GM15510 (cell line): ENCODE data around the gene BABAM2.

Experiments used
- POLR2A ChIP-seq: IDR thresholded peaks from 3 replicates; pipeline ENCODE4 v1.6.1; 2011; ENCODE audit warnings: borderline replicate concordance; ENCODE audit not compliant: insufficient read length; ENCODE audit errors: extremely low read depth

The BABAM2 gene

GRCh38 chr2:27916293-27916995 lies 25.9 kb downstream of the BABAM2 start:
- TF ChIP-seq POLR2A, result no peak

DNA sequence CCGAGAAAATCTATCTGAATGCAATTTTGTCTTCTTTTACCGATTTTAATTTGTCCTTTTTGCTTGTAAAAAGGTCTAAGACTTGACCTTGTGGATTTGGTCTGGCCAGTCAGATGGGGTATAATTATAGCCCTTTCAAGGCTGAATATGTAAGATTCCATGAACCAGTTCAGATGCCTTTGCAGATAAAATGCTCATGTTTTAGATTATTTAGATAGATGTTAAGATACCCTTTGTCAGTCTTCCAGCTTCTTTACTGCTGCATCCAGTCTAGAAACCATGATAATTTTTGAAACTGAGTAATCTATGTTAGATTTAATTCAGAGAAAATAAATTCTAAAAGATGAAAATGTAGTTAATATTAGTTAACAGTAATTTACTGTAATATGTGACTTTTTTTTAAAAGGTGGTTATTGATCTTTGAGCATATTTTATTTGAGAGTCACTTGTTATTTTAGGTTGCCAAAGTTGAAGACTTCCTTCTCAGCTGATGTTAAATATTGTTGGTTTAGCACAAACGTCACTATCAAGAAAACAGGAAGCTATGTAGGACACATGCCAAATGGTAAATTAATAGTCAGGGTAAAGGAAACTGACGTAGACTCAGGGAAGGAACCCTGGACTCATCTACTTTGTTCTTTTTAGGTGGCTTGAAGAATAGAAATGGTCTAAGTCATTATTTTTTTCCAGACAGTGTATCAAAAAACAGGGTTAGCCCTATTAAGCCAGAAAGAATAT lies 29.8 kb downstream of the BABAM2 start:
- TF ChIP-seq POLR2A, result no peak

GRCh38 chr2:27921424-27921823 lies 30.9 kb downstream of the BABAM2 start:
- TF ChIP-seq POLR2A, result no peak

- TF ChIP-seq POLR2A, result no peak
Observed at GRCh38 chr2:27921880-27922547, 31.5 kb downstream of the BABAM2 start.

DNA sequence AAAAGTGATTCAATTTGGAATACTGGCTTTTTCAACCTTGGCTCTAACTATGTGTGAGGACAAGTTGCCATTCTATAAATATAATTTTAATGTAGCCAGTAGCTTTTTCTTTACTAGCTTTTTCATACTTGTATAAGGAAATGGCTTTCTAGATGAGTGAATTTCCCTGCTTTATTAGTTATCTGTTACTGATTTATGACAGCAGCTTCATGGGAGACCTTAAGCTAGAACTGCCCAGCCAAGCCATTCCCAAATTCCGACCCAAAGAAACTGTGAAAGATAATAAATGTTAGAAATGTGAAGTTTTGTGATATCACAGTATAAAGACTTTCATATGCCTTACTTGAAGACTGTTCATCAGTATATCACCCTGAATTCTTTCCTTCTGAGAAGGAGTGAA lies 32.3 kb downstream of the BABAM2 start:
- TF ChIP-seq POLR2A, result no peak

DNA sequence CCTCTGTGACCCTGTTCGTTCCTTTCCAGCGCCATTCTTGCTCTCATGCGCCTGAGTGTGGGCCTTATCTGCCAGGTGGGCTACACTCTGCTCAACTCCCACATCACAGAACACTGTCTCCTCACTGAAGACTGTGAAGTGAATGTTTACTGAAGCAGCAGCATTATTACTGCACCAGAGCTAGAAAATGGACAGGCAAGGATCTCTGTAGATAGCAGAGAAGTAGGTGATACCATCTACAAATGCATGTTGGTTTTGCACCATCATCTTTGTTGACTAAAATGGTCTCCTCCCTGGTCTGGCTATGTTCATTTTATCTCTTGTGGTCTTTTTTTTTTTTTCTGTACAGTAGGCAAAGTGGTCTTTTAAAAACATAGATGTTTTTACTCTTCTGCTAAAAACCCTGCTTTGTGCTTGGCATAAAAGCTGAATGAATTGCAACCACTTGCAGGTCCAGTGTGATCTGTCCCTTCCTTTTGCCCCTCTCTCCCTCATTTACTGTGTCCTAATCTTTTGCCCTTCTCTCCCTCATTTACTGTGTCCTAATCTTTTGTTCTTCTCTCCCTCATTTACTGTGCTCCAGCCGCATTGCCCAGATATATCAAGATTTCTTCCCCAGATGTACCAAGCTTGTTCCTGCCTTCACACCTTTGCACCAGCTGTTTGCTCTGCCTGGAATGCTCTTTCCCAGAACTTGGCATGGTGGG lies 35.4 kb downstream of the BABAM2 start:
- TF ChIP-seq POLR2A, result no peak

DNA sequence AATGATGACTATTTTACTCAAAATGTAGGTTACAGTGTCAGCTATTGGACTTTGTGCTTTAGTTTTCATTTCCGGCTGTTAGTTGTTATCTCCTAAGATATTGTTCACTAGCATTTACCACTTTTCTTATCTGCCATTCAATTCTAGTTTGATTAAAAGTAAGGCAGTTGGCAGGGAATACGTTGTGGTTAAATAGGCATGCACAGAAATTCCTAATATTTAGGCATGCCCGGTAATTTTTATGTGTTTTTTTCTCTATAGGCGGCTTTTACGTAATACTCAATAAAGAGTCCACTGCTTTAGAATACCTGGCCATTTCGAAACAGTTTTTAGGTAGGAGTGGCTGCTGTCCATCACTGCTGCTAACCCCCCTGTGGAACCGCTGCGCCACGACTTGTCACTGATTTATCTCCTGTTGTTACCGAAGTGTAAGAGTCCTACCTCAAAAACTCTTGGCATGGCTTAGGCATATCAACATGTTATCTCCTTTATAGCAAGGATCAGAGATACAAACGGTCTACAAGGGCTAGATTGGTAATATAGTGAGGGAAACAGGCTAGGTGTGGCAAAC lies 39.5 kb downstream of the BABAM2 start:
- no peak for TF ChIP-seq POLR2A

- TF ChIP-seq POLR2A, result no peak
Observed at GRCh38 chr2:27931361-27931950, 40.9 kb downstream of the BABAM2 start.

DNA sequence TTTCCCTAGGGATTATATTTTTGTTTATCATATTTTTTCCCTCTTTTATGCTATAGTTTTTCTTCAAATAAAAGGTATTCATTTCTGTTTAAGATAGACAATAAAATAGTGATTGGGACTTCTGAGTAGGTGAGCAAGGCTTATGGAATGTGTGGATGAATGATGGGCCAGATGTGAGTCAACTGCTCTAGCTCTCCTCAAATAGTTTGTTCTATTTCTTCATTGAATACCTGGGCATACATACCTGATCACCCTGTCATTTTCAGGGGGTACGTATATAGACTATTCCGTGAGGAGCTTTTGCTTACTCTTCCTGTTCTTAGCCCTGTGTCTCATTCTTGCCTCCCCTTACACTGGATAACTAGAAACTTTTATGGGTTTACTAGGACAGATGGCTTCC lies 41.9 kb downstream of the BABAM2 start:
- TF ChIP-seq POLR2A, result no peak

GRCh38 chr2:27935026-27935425 lies 44.5 kb downstream of the BABAM2 start:
- no peak for TF ChIP-seq POLR2A

GRCh38 chr2:27940090-27940671 lies 49.7 kb downstream of the BABAM2 start:
- no peak for TF ChIP-seq POLR2A

DNA sequence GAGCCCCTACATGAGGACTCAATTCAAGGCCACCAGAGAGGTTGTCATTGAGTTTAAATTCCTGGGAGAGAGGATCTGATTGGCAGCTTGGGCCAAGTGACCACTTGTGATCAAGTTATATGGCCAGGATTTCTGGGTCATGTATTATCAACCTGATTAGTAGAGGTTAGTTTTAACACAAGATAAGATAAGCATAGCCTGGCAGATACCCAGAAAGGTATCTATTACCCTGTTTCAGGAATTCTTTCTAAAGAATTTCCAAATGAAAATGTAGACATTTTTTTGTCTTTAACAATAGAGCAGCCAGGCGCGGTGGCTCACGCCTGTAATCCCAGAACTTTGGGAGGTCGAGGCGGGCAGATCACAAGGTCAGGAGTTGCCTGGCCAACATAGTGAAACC lies 50.5 kb downstream of the BABAM2 start:
- TF ChIP-seq POLR2A, result no peak

DNA sequence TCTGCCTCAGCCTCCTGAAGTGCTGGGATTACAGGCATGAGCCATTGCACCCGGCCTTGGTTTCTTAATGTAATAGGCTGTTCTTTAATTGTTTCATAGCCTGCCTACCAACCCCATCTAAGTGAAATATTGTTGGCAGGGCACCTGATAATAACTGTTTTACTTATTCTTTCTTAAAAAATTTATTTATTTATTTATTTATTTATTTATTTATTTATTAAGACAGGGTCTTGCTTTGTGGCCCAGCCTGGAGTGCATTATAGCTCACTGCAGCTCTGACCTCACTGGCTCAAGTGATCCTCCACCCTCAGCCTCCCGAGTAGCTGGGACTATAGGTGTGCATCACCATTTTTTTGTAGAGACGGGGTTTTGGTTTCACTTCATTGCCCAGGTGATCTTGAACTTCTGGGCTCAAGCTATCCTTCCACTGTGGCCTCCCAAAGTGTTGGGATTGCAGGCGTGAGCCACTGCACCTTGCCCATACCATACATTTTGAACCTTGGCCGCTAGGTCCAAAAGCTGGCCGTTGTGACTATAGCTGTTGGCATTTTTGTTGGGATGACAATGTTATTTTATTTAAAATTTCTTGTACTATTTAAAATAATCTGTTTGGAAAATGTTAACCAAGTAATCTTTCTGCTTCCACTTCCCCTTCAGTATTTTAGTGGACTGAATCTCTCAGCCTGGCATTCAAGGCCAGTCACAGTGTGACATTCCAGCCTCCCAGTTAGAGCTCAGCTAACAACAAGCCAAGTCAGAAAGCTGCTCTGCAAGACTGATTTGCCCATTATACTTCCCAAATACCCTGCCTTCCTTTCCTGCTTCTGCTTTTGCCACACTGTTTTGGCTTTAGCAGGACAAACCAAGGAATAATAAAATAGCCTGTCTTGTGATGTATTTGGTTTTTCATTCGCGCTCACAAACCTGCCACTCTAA lies 52.4 kb downstream of the BABAM2 start:
- no peak for TF ChIP-seq POLR2A
